ENCODE results near the gene SCRT2.

SCRT2 gene

DNA sequence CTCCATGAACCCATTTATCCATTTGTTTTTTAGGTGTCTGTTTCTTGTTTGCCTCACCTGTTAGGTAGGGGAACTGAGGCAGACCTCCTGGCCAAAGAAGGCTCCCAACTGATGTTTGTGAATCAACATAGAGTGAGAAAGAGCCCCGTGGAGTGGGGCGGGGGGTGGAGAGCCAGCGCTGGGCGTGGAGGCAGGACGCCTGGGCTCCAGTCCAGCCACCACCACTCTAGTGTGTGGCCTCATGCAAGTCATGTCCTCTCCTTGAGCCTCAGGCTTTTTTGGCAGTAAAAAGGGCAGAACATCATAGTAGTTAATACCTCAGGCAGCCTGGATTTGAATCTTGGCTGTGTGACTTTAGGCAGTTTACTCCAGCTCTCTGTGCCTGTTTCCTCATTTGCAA is 42.2 kb upstream of the SCRT2 start:
- TF ChIP-seq, protein P1, sequence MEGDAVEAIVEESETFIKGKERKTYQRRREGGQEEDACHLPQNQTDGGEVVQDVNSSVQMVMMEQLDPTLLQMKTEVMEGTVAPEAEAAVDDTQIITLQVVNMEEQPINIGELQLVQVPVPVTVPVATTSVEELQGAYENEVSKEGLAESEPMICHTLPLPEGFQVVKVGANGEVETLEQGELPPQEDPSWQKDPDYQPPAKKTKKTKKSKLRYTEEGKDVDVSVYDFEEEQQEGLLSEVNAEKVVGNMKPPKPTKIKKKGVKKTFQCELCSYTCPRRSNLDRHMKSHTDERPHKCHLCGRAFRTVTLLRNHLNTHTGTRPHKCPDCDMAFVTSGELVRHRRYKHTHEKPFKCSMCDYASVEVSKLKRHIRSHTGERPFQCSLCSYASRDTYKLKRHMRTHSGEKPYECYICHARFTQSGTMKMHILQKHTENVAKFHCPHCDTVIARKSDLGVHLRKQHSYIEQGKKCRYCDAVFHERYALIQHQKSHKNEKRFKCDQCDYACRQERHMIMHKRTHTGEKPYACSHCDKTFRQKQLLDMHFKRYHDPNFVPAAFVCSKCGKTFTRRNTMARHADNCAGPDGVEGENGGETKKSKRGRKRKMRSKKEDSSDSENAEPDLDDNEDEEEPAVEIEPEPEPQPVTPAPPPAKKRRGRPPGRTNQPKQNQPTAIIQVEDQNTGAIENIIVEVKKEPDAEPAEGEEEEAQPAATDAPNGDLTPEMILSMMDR (conservative IDR thresholded peaks at IDR 0.05) = no peak
- no peak overlapping the region for H3K27ac ChIP-seq

DNA sequence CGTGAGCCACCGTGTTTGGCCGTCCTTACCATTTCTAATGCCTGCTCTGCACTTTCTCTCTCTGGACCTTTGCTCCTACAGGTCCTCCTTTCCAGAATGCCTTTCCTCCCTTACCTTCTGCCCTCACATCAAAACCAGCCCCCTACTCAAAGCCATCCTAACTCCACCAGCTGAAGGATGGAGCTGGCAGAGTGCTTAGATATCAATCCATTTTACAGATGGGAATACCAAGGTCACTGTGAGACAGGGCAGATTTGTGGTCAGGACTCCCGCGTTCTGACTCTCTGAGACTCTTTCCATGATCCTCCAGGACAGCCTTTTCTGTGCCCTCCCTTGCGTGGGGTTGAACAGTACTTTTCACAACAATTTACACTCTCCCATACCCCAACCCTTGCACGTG is 41.7 kb upstream of the SCRT2 start:
- no peak overlapping the region for H3K27ac ChIP-seq
- TF ChIP-seq, protein P1 (conservative IDR thresholded peaks at IDR 0.05) = no peak

- TF ChIP-seq, protein P1 (conservative IDR thresholded peaks at IDR 0.05) = no peak
- no peak overlapping the region for H3K27ac ChIP-seq
Observed at GRCh38 chr20:714453-714852, 38.9 kb upstream of the SCRT2 start.

DNA sequence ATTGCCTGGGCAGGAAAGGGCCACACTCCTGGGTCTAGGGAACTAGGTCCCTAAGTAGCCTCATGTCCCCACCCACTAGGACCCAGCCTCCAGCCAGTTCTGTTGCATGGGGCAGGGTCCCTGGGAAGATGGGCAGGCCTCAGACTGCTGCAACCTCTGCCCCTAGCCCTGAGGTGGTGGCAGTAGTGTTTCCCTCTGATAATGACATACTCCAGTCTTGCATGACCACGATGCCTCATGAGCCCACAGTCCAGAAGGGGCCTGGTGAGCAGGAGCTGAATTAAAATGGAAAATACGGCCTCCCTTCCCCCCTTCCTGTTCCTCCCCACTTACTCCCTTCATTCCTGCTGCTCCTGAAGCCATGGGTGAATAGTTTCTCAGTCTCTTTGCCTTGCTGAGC is 36.0 kb upstream of the SCRT2 start:
- no peak overlapping the region for H3K27ac ChIP-seq
- TF ChIP-seq, protein P1 (conservative IDR thresholded peaks at IDR 0.05) = no peak

DNA sequence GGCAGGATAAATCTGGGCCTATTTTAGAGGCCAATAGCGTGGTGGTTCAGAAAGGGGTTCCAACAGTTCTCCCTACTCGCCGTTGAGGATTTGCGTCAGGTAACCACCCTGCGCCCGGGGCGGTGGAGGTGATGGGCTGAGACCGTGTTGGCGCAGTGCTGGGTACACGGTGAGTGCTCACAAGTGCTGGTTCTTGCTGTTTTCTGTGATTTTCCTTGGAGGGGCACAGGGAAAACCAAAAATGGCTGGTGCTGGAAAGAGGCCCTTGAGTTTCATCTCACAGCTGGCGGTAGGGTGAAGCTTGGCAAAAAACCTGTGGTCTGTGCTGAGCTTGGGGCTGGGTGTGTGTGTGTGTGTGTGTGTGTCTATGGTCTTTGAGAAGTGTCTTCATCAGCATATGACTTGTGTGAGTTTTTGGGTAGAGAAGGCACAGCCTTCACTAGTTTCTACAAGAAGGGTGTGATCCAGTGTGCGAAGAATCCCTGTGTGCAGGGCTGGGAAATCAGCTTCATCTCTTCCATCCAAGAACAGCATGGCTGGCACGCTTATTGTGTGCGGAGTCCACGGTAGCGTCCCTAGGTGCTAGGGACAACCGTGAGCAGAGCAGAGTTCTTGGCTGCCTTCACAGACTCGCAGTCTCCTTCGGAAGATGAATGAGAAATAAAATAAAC is 35.3 kb upstream of the SCRT2 start:
- H3K27ac ChIP-seq = no peak overlapping the region

GRCh38 chr20:709991-710779 is 34.6 kb upstream of the SCRT2 start:
- no peak overlapping the region; the same call in 1 of the 2 replicates for H3K27ac ChIP-seq
- TF ChIP-seq, protein P1 (conservative IDR thresholded peaks at IDR 0.05) = no peak

More for the DNA sequence above, 35.3 kb upstream of the SCRT2 start:
- TF ChIP-seq, protein P1 (conservative IDR thresholded peaks at IDR 0.05) = no peak

DNA sequence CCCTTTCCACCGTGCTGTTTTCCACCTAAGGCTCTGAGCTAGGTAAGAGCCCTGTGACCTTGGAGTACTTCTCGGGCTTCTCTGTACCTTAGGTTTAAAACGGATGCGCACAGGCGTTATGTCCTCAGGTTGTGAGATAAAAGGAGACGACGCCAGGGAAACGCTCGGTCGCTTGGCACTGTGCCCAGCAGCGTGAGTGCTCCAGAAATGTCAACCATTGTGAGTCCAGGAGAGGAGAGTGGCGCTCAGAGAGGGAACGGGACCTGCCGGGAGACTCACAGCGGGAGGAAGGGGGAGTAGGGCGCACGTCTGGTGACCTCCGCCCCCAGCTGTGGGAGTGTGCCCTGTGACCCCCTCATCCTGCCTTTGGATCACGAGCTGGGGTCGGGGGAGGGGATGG is 33.8 kb upstream of the SCRT2 start:
- H3K27ac ChIP-seq = peak overlapping the region; percentile 17
- TF ChIP-seq, protein P1 (conservative IDR thresholded peaks at IDR 0.05) = no peak
